C4-2B (cell line): ENCODE data around the gene TUBB.

Source experiments
- ZFX ChIP-seq: fragments of 450-650 bp; IDR thresholded peaks from 2 replicates; pipeline ENCODE4 v1.6.1; 2017
- TF ChIP-seq, protein P1 (sequence below): fragments of 450-650 bp; conservative IDR thresholded peaks from 2 replicates; pipeline ENCODE4 v1.5.1; 2017; ENCODE audit warnings: mild to moderate bottlenecking

DNA sequence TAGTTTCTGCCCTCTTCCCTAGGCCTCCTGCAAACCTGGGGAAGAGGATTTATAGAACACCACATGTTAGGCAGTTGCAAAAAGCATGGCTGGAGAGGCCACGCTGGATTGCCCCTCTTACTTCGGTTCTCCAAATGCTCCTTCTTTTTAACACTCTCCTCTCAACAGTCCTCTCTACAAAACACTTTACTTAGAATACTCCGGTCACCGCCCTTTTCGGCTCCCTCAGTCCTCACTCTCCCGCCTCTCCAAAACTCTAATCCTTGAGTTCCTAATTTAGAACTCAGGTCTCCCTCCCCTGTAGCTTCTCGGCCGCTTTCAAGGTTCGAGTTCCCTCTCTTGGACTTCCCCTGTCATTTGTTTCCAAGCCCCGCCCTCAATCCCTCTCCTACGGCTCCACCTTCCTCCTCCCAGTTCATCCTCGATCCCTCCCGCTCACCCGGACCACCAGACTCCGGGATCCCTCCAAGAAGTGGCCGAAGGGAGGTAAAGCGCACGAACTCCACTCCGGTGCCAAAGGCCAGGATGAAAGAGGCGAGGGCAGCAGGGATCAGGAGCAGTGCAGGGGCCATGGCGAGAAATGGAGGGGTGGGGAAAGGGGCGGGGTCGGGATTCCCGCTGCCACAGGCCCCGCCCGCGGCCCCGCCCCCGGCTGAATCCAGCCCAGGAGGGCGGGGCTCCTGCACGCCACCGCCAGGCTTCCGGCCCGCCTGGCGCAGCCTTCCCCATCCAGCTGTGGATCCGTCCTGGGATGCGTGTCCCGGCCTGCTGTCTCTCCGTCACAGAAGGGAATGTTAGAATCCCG, 29.5 kb upstream of the TUBB start, which contains the start of gene NRM:
- TF ChIP-seq, protein P1, sequence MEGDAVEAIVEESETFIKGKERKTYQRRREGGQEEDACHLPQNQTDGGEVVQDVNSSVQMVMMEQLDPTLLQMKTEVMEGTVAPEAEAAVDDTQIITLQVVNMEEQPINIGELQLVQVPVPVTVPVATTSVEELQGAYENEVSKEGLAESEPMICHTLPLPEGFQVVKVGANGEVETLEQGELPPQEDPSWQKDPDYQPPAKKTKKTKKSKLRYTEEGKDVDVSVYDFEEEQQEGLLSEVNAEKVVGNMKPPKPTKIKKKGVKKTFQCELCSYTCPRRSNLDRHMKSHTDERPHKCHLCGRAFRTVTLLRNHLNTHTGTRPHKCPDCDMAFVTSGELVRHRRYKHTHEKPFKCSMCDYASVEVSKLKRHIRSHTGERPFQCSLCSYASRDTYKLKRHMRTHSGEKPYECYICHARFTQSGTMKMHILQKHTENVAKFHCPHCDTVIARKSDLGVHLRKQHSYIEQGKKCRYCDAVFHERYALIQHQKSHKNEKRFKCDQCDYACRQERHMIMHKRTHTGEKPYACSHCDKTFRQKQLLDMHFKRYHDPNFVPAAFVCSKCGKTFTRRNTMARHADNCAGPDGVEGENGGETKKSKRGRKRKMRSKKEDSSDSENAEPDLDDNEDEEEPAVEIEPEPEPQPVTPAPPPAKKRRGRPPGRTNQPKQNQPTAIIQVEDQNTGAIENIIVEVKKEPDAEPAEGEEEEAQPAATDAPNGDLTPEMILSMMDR = no peak
- no peak for TF ChIP-seq ZFX
